GM19193 (cell line): Measurements from ENCODE around the gene ATP8B4.

Source experiments
- POLR2A ChIP-seq: IDR thresholded peaks from 4 replicates; pipeline ENCODE4 v1.6.1; 2011; ENCODE audit not compliant: insufficient read depth, insufficient read length; ENCODE audit errors: extremely low read depth

Gene ATP8B4

DNA sequence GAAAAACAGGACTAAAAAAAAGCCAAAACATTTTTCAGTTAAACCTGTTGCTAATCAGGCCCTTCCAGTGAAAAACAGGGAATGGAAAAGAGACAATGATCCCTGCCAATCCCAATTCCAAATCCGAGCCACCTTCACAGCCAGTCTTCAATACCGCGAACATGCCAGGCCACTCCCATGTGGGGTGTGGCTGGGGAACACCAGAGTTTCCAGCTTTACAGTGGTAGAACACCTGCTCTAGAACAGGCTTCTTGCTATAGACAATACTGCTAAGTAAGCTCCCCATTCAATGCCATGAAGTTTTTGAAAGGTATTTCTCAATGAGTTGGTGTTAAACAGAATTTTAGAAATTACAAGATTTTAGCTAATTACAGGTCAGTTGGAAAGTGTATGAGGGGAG lies 228.3 kb downstream of the ATP8B4 start:
- TF ChIP-seq POLR2A = no peak

- TF ChIP-seq POLR2A = no peak
These were observed 229.5 kb downstream of the ATP8B4 start for GRCh38 chr15:49889536-49889935.

DNA sequence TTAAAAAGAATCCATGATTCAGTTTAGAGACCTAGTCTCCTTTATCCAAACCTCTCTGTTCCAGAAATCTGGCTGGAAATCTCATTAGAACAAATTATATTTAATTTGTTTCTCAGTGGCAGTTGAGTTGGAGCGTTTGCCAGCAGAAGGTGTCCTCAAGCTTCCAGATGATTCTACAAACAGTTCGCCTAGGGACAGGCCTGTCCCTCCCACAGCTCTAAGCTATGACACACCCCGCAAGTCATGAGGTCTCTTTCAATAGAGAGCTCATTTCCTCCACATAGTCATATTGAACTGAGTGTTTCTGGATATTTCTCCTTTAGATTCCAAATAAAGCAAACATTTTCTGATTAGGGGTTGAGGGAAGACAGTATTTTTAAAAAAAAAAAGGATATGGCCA lies 230.3 kb downstream of the ATP8B4 start:
- TF ChIP-seq POLR2A = no peak

GRCh38 chr15:49888323-49888693 lies 230.7 kb downstream of the ATP8B4 start:
- no peak for TF ChIP-seq POLR2A

DNA sequence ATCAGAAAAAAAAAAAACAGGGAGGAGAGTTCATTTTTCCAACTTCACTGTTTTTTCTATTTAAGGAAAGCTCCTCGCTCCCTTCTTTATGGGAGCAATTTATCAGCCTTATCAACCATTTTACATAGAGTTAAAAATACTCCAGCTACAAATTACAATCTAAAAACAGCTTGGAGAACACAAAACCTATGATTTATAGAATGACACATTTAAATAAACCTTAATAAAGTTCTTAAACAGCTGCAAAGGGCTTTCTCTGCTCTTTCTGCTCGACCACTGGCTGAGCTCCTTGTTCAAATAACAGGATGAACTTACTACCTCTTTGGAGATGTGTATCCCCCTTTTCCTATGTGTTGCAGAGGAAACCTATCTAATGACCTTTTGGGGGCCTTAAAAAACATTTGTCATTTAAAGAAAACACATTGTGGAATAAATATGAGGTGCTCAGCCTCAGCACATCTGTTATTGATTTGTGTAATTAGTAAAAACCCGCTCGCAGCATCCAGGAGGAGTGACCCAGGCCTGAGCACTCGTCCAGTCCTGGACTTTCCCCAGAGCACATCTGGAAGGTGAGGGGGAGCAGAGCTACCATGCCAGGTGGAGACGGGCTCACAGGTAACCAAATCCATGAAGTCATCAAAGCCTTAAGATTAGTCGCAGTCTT lies 231.2 kb downstream of the ATP8B4 start:
- TF ChIP-seq POLR2A = no peak

- TF ChIP-seq POLR2A = no peak
These were observed 235.9 kb downstream of the ATP8B4 start for GRCh38 chr15:49883121-49883520.

DNA sequence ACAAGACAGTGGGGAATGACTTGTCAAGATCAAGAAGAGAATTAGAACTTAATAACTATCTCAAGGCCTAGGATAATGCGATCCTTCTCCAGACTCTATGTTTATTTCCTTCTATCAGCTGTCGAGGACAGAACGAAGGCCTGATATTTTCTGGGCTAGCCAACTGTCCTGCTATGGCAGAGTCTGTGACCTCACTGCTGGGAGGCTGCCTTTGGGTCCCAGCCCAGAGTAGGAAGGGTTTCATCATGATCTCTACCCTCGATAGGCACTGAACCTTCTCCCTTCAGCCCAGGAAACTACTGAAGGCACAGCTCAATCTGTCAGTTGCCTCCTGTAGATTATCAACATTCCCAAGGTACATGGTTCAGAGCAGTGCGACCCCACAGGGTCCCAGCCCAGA lies 237.2 kb downstream of the ATP8B4 start:
- no peak for TF ChIP-seq POLR2A

DNA sequence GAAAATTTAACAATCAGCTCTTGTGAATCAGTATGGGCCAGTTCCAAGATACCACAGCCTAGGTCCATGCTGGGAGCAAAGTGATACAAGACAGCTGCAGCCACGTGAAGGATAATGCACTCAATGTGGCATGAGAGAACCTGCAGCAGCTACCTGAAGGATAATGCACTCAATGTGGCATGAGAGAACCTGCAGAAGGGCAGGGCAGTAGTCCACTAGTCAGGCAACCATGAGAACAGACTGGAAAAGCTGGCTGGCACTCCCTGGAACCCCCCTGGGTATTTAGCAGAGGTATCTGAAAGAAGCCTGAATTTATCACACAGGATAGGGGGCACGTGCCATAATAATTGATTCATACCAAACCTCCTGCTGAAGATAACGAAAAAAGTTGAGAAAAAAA lies 237.6 kb downstream of the ATP8B4 start:
- no peak for TF ChIP-seq POLR2A

- TF ChIP-seq POLR2A = no peak
These were observed 241.0 kb downstream of the ATP8B4 start for GRCh38 chr15:49877873-49878521.

DNA sequence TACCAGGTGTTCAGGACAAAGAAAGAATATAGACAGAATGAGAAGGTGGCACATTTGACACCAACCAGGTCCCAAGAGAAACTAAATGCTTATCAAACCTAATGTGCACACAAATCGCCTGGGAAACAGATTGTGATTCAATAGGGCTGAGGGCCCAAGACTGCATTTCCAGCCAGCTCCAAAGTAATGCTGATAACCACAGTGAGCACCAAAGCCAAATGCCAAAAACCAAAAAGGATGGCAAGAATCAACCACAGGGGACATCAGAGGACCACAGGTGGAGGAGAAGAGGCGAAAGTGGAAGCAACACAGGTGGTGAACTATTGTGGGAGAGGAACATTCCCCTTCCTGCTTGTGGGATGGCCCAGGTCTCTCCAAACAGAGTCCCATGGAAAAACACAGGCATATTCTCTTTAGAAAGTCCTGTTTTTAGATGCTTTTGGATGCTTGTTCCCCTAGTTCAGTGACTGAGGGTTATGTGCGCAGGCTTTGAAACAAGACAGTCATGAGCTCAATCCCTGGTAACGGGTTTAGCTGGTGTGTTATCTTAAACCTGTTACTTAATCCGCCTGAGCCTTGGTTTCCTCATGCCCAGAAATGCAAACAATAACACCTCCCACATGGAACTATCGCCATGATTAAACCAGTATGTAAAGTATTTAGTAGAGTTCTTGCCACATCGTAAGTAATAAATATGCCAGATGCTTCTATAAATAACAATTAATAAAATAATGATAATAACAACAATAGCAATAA lies 241.7 kb downstream of the ATP8B4 start:
- TF ChIP-seq POLR2A = no peak

- no peak for TF ChIP-seq POLR2A
These were observed 242.5 kb downstream of the ATP8B4 start for GRCh38 chr15:49876401-49877038.

- TF ChIP-seq POLR2A = no peak
These were observed 243.6 kb downstream of the ATP8B4 start for GRCh38 chr15:49875392-49875791.

DNA sequence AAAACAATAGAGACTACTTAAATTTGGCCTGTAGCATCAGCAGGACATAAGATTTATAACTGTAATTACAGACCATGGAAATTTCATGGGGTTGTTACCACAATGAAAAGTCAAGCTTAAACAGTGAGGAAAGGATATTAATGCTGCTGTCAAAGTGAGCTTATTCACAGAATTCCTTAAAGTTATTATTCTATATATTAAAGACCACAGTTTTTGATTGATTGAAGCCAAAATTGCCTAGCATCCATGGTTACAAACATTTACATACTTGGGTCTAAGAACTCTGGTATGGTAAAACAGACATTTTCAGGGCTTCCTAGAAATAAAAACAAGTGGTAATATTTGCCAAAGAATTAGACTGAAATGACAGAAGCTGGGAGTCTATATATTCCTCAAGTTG lies 248.6 kb downstream of the ATP8B4 start:
- TF ChIP-seq POLR2A = no peak

- no peak for TF ChIP-seq POLR2A
These were observed 250.7 kb downstream of the ATP8B4 start for GRCh38 chr15:49868348-49868747.

DNA sequence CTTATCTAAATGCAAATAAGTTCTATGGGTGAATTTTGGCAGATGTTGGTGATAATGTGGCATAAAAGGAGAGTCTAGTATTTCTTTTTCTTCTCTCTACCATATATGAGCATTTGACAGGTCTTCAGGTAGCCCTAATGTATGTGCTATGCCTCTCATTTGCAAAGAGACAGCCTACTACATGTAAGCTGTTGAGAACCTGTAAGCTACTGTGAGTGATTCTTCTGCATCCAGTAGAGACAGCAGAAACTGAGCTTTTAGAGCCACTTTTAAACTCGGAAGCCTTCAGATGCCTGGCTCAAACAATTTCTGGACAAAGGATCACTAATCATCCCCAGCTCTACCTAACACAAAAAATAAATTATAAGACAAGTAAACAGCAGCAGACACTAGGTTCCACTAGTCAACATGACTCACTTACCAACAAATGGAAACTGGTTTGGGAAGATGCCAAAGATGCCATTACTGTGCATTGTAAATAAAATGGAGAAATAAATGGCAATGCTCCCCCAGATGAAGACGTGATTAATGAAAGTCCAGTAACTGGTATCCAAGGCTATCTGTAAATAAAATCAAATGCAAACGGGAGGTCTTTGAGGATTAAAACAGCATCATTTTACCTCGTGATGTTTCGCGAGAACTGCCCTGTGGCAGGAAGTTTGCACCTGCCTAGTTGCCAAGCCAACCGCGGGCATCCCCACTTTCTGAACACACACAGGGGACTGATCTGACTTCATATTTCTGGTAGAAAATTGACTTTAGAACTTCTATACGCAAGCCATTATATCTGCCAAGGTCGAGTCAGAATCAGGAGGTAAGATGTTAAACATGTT lies 252.9 kb downstream of the ATP8B4 start:
- TF ChIP-seq POLR2A = no peak

DNA sequence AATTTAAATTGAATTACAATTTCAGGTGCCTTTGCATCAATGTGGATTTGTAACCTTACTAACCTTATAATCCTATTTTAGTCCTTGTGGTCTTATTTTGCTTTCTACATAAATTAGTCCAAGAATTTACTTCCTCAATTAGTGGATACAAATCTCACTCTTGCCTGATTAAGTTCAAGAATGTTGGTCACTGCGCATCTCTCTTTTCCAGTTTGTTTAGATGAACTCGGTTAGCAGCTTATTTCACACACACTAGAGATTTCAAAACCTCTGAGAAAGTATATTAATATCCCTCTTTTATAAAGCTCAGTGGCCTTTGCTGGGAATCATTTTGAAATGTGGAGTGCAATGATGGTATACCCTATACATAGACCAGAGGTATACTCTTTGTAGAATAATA lies 254.8 kb downstream of the ATP8B4 start:
- no peak for TF ChIP-seq POLR2A
